Transverse colon (tissue), 4 donors: ENCODE data around the gene SULF2.

Experiments used
- EP300 ChIP-seq: sonication (generic); formaldehyde crosslinking; IDR thresholded peaks from one replicate; pipeline ENCODE4 v1.6.1; 2017; ENCODE audit warnings: antibody characterized with exemption, low read depth
- POLR2A ChIP-seq: fragments of 450-650 bp; IDR thresholded peaks from one replicate; pipeline ENCODE4 v1.6.1; 2016; ENCODE audit warnings: antibody characterized with exemption, mild to moderate bottlenecking, moderate library complexity
- POLR2AphosphoS5 ChIP-seq, 3 donors: sonication (generic); formaldehyde crosslinking; IDR thresholded peaks; one replicate each; pipeline ENCODE4 v1.6.1; 2016; ENCODE audit warnings: antibody characterized with exemption in 3 of 3
- TF ChIP-seq, protein P1 (sequence below), 5 experiments: fragments of 200-600 bp in 3 of 5; fragments of 450-650 bp in 2 of 5; sonication (generic) in 3 of 5; IDR thresholded peaks; 1 replicate in 2 of 5; 2 replicates in 3 of 5; pipeline ENCODE4 v1.5.1; 2016 to 2017; ENCODE audit warnings: antibody characterized with exemption in 5 of 5, inconsistent platforms in 3 of 5, mild to moderate bottlenecking in 2 of 5, moderate library complexity in 1 of 5

DNA sequence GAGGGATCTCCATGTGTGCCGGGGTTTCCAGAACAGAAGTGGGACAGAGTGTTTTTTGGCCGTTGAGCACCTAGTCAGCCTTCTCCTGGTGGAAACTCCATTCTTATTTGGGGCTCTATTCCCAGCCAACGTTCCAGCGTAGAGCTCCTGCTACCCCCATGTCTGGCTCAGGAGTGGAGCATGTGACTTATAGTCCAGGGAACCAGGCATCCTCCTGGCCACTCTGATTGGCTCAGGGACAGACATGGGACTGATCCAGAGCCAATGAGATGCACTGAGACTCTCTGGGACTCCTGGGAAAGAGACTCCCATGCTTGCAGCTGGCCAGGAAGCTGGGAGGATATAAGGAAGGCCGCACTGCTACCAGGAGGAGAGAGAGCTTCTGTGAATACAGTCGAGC lies 87.1 kb downstream of the SULF2 start:
- TF ChIP-seq, protein P1, sequence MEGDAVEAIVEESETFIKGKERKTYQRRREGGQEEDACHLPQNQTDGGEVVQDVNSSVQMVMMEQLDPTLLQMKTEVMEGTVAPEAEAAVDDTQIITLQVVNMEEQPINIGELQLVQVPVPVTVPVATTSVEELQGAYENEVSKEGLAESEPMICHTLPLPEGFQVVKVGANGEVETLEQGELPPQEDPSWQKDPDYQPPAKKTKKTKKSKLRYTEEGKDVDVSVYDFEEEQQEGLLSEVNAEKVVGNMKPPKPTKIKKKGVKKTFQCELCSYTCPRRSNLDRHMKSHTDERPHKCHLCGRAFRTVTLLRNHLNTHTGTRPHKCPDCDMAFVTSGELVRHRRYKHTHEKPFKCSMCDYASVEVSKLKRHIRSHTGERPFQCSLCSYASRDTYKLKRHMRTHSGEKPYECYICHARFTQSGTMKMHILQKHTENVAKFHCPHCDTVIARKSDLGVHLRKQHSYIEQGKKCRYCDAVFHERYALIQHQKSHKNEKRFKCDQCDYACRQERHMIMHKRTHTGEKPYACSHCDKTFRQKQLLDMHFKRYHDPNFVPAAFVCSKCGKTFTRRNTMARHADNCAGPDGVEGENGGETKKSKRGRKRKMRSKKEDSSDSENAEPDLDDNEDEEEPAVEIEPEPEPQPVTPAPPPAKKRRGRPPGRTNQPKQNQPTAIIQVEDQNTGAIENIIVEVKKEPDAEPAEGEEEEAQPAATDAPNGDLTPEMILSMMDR (IDR thresholded peaks at IDR 0.05), result no peak
- TF ChIP-seq POLR2AphosphoS5 (IDR thresholded peaks at IDR 0.05) (no peak), EP300 (no peak), POLR2A (no peak)
